ENCODE results near the gene HIF3A. TPM values are rescaled to one million over a fixed set of nuclear protein-coding genes. Genes with fewer than 3 reads are reported as not detected.

Gene HIF3A
- total RNA-seq, 1 donor = not detected

DNA sequence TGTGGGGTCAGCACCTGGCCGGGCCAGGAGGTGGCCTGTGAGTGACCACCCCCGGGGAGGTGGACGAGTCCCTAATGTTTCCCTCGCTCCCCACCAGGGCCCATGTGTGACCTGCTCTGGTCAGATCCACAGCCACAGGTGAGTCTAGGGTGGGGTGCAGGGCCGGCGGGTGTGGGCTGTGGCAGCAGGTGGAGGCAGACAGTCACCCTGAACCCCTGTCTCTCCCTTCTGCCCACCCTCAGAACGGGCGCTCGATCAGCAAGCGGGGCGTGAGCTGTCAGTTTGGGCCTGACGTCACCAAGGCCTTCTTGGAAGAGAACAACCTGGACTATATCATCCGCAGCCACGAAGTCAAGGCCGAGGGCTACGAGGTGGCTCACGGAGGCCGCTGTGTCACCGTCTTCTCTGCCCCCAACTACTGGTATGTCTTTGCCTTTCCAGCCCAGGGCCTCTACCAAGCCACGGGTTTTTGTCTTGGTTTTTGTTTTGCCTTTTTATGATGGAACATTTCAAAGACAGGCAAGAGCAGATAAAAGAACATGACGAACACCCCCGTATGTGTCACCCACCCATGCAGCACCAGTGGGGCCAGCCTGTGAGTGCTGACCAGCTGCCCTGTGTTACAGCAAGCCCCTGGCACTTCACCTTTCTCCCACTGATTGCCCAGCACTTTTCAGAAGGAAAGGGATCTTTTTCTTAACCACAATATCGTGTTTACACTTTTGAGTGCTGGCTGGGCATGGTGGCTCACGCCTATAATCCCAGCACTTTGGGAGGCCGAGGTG is 91.7 kb downstream of the HIF3A start:
- no peaks in the 10 kb centered on the region for H3K4me1 ChIP-seq (ENCODE audit: insufficient read depth, low read length)
- H3K4me3 ChIP-seq (ENCODE audit: low read length) = no peak overlapping the region
- H3K27me3 ChIP-seq (ENCODE audit: insufficient read depth, low read length) = no peaks in the 10 kb centered on the region
- no peaks in the 10 kb centered on the region for H3K9me3 ChIP-seq (ENCODE audit: low read depth, low read length)

DNA sequence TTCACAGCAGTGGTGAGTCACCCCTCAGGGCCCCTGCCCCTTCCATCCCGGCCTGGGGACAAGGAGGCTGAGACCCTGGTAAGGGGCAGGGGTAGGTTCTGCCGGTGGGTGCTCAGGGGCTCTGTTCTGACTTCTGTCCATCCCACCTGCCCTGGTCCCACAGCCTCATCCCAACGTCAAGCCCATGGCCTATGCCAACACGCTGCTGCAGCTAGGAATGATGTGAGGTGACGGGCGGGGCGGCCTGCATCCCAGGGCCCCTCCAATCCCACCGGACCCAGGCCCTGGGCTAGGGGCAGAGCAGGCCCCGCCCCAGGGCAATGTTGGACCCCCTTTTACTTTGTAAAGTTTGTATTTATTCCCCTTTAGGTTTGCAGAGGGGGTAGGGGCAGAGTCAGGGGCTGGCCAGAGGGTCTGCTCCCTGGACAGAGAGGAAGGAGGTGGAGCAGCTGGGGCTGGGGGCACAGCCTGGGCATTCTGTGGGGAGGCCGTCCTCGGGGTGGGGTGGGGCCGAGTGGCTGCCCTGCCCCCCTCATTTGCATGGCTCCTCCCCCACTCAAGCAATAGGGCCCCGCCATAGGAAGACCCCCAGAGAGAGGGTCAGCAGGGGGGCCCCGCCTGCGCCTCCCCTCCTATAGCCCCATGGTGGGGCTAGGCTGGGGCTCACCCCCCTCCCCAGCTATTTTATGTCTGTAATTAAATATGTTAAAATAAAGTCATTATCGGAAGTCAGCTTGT is 93.4 kb downstream of the HIF3A start:
- Histone ChIP-seq H3K4me1 (ENCODE audit: insufficient read depth, low read length) (no peaks in the 10 kb centered on the region), H3K9me3 (ENCODE audit: low read depth, low read length) (no peaks in the 10 kb centered on the region), H3K4me3 (ENCODE audit: low read length) (no peak overlapping the region), H3K27me3 (ENCODE audit: insufficient read depth, low read length) (no peaks in the 10 kb centered on the region)

DNA sequence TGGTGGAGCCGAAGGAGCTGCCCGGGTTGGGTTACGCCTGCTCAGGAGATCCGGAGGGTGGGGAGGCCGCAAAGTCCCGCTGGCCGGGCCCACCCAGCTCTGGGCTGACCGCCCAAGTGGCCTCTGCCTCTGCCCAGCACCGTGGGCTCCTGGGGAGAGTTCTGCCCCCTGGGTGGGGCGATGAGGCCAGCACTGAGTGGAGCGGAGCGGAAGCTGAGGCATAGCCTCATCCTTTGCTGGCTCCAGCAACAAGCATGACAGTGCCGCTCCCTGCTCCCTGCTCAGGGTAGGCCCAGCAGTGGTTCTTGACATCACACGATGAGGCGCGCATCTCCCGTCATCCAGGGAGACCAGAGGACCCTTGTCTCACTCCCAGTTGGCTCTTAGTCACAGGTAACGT is 94.0 kb downstream of the HIF3A start:
- no peaks in the 10 kb centered on the region for H3K27me3 ChIP-seq (ENCODE audit: insufficient read depth, low read length)
- no peaks in the 10 kb centered on the region for H3K9me3 ChIP-seq (ENCODE audit: low read depth, low read length)
- H3K4me3 ChIP-seq (ENCODE audit: low read length) = no peak overlapping the region
- H3K4me1 ChIP-seq (ENCODE audit: insufficient read depth, low read length) = no peaks in the 10 kb centered on the region

DNA sequence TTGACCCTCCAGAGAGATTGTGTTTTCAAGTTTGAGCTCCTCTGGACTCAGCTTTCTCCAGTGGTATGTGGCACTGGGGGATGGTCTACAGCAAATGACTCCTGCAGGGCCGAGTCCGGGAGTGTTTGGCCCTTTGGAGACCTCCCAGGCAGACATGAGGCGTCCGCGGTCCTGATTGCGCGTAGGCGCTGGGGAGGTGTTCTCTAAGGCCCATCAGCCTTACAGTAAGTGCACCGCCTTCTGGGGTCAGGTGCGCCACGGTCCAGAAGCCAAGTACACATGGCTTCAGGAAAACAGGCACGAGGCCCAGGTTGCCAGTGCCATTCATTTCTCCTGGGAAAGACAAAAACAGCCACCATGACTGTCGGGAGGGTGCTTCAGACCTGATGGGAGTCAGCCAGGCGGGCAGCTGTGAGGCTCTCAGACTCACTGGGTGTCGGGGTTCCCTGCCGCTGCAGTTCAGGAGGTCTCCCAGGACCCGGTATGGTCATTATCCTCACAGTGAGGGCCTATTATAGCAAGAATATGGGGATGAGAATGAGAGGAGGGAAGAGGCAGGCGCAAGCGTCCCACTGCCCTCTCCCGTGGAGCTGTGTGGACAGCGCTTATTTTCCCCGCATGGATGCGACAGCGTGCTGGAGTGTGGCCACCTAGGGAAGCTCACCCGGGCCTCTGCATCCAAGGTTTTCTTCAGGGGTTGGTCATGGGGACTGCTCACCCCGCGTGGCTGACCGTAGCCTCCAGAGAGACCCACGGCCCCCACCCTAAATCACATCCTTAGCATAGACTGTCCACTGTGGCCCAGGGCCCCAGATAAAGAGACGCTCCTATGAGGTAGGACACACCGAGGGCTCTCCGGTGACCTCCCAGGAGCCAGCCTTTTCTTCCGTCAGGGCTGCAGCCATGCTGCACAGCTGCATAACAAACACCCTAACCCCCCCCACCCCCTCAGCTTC is 94.7 kb downstream of the HIF3A start:
- Histone ChIP-seq H3K9me3 (ENCODE audit: low read depth, low read length) (no peaks in the 10 kb centered on the region), H3K4me1 (ENCODE audit: insufficient read depth, low read length) (no peaks in the 10 kb centered on the region), H3K27me3 (ENCODE audit: insufficient read depth, low read length) (no peaks in the 10 kb centered on the region), H3K4me3 (ENCODE audit: low read length) (no peak overlapping the region)

DNA sequence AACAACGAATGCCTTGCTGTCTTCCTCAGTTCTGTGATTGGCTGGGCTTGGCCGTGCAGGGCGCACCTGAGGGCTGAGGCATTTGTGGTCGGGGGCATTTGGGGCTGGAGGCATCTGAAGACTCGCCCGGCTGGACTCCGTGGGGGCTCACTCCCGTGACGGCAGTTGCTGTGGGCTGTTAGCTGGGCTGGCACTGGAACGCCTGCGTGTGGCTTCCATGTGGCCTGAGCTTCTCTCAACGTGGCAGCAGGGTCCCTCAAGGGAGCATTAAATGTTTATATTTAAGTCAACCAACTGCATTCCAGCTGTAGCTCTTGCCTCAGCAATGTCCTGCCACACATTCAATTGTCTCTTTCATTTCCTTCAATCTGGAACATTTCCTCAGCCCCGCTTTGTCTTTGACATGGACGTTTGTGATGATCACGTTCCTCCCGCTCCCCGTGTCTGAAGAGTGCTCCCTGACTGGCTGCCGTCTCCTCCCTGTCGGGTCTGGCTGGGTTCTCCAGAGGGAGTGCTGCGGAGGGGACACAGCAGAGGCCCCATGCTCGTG is 95.5 kb downstream of the HIF3A start:
- Histone ChIP-seq H3K4me3 (ENCODE audit: low read length) (no peak overlapping the region), H3K4me1 (ENCODE audit: insufficient read depth, low read length) (no peaks in the 10 kb centered on the region), H3K9me3 (ENCODE audit: low read depth, low read length) (no peaks in the 10 kb centered on the region), H3K27me3 (ENCODE audit: insufficient read depth, low read length) (no peaks in the 10 kb centered on the region)

DNA sequence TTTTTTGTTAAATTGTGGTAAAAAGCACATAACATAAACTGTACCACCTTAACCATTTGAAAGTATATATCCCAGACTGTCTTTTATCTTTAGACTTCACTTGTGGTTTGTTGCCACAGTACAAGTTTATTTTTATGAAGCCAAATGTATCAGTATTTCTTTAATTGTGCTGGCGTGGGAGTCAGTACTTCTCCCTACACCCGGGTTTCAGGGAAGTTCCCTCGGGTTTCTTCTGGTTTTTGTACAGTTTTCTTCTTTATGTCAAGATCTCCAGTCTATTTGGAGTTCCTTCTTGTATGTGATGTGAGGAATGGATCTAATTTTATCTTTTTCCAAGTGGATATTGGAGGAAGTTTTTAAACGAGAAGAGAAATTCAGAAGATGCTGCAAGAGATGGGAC is 96.0 kb downstream of the HIF3A start:
- H3K9me3 ChIP-seq (ENCODE audit: low read depth, low read length) = no peaks in the 10 kb centered on the region
- no peaks in the 10 kb centered on the region for H3K27me3 ChIP-seq (ENCODE audit: insufficient read depth, low read length)
- no peak overlapping the region for H3K4me3 ChIP-seq (ENCODE audit: low read length)
- H3K4me1 ChIP-seq (ENCODE audit: insufficient read depth, low read length) = no peaks in the 10 kb centered on the region

Other genes with a start within 250 kb of the HIF3A start
- gene IGFL3, start 172.4 kb upstream of the HIF3A start, total RNA-seq = not detected
- not detected for gene IGFL2, start 148.8 kb upstream of the HIF3A start, total RNA-seq
- not detected for gene IGFL1, start 67.3 kb upstream of the HIF3A start, total RNA-seq
- 11.6 TPM for gene PPP5C, start 50.0 kb downstream of the HIF3A start, total RNA-seq
- not detected for gene CCDC8, start 116.5 kb downstream of the HIF3A start, total RNA-seq
- gene PNMA8C, start 131.9 kb downstream of the HIF3A start, total RNA-seq = not detected
- not detected for gene PNMA8A, start 174.5 kb downstream of the HIF3A start, total RNA-seq
- under 0.01 TPM for gene PNMA8B, start 198.8 kb downstream of the HIF3A start, total RNA-seq

Data from mononuclear cell (primary cell).